GM12878 (cell line): ENCODE results near the gene WHAMM.

Experiments
- CREM ChIP-seq: IDR thresholded peaks from 2 replicates; pipeline ENCODE4 v1.6.1; 2014; ENCODE audit warnings: antibody characterized with exemption, low read depth
- JUNB ChIP-seq: IDR thresholded peaks from 2 replicates; pipeline ENCODE4 v1.6.1; 2016; ENCODE audit warnings: antibody characterized with exemption, mild to moderate bottlenecking
- TF ChIP-seq, protein P1 (sequence below), 3 experiments: IDR thresholded peaks in 2 of 3; conservative IDR thresholded peaks in 1 of 3; 2 replicates each; pipeline ENCODE4 v1.5.1; 2011; ENCODE audit warnings: low read depth in 3 of 3, low read length in 3 of 3, mild to moderate bottlenecking in 3 of 3, control low read depth in 2 of 3, moderate library complexity in 2 of 3, inconsistent platforms in 1 of 3, mixed read lengths in 1 of 3; ENCODE audit not compliant: control insufficient read depth in 2 of 3, insufficient read depth in 1 of 3; ENCODE audit errors: extremely low read depth in 1 of 3

DNA sequence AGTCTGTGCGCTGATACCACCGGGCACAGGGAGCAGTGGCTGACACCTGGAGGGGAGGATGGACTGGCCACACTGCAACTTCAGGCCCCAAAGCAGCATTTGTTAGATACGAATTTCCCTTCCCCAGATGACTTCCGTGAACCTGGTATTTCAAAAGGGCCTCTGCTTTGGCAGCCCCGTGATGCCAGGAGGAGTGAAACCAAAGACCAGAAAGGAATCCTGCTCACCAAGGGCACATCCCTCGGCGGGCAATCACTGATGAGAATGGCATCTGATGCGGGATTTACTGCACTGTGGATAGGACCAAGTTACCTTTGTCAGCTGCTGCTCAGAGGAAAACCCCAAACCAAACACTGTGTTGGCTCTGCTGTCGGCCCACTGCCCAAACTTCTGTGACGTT, 65.5 kb downstream of the WHAMM start:
- TF ChIP-seq, protein P1, sequence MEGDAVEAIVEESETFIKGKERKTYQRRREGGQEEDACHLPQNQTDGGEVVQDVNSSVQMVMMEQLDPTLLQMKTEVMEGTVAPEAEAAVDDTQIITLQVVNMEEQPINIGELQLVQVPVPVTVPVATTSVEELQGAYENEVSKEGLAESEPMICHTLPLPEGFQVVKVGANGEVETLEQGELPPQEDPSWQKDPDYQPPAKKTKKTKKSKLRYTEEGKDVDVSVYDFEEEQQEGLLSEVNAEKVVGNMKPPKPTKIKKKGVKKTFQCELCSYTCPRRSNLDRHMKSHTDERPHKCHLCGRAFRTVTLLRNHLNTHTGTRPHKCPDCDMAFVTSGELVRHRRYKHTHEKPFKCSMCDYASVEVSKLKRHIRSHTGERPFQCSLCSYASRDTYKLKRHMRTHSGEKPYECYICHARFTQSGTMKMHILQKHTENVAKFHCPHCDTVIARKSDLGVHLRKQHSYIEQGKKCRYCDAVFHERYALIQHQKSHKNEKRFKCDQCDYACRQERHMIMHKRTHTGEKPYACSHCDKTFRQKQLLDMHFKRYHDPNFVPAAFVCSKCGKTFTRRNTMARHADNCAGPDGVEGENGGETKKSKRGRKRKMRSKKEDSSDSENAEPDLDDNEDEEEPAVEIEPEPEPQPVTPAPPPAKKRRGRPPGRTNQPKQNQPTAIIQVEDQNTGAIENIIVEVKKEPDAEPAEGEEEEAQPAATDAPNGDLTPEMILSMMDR (IDR thresholded peaks at IDR 0.05 in 2 of 3, conservative IDR thresholded peaks at IDR 0.05 in 1 of 3; ENCODE audit: control insufficient read depth in 2 of 3, extremely low read depth in 1 of 3, insufficient read depth in 1 of 3, low read depth in 3 of 3, low read length in 3 of 3) = no peak
- TF ChIP-seq CREM (no peak), JUNB (no peak)
